Uterus (tissue), 4 donors: ENCODE results near the gene DCP1B. TPM values are rescaled to one million over a fixed set of nuclear protein-coding genes. Genes with fewer than 3 reads are reported as not detected.

Source experiments
- DNase-seq, 2 donors: peaks; one replicate each; pipeline ENCODE4 v3.0.0-alpha.2; 2019 to 2020
- H3K27ac ChIP-seq, 2 donors: fragments of 200-600 bp; sonication (generic); 1 replicate in 1 of 2; 2 replicates in 1 of 2; pipeline ENCODE4 v1.5.1; 2016 to 2018
- H3K27me3 ChIP-seq, 2 donors: fragments of 200-600 bp; sonication (generic); one replicate each; pipeline ENCODE4 v1.5.1; 2018 to 2019; ENCODE audit warnings: control low read depth in 1 of 2
- H3K36me3 ChIP-seq, 2 donors: fragments of 200-600 bp; sonication (generic); one replicate each; pipeline ENCODE4 v1.5.1; 2019; ENCODE audit warnings: control low read depth in 1 of 2
- H3K4me1 ChIP-seq, 2 donors: fragments of 200-600 bp; sonication (generic); one replicate each; pipeline ENCODE4 v1.5.1; 2018 to 2019; ENCODE audit warnings: control low read depth in 1 of 2
- H3K4me3 ChIP-seq, 2 donors: fragments of 200-600 bp; sonication (generic); 1 replicate in 1 of 2; 2 replicates in 1 of 2; pipeline ENCODE4 v1.5.1; 2018 to 2019; ENCODE audit warnings: mild to moderate bottlenecking in 1 of 2
- H3K9me3 ChIP-seq, 2 donors: fragments of 200-600 bp; sonication (generic); one replicate each; pipeline ENCODE4 v1.5.1; 2019; ENCODE audit warnings: control low read depth in 1 of 2
- POLR2A ChIP-seq, 2 donors: fragments of 450-650 bp; IDR thresholded peaks; one replicate each; pipeline ENCODE4 v1.6.1; 2016; ENCODE audit warnings: antibody characterized with exemption in 2 of 2, mild to moderate bottlenecking in 1 of 2, moderate library complexity in 1 of 2
- intact Hi-C: fragments of 100-400 bp; cut with DNase I; formaldehyde crosslinking; loops from one replicate; pipeline ENCODE4 v1.15.1; 2023; ENCODE audit warnings: low total_unique reads
- total RNA-seq, 4 donors: library from RNA; depleted of rRNA in 3 of 4; stranded (reverse); fragments of >200 nt in 3 of 4; gene quantifications; one replicate each; pipeline versions ENCODE4 v1.1.0 to v1.2.4, GENCODE V29; 2014 to 2023
- TF ChIP-seq, protein P1 (sequence below), 4 experiments: fragments of 200-600 bp in 2 of 4; fragments of 450-650 bp in 2 of 4; sonication (generic) in 2 of 4; IDR thresholded peaks; one replicate each; pipeline ENCODE4 v1.5.1; 2016 to 2019; ENCODE audit warnings: antibody characterized with exemption in 4 of 4, mild to moderate bottlenecking in 2 of 4, moderate library complexity in 1 of 4
- donor health status: DM: yes; HTN: yes; CAD: no.

The DCP1B gene
- total RNA-seq, 4 donors from 2014 or later: 13.6 to 34.4 (median 20.7) TPM

- TF ChIP-seq POLR2A (IDR thresholded peaks at IDR 0.05): no peak
- TF ChIP-seq, protein P1, sequence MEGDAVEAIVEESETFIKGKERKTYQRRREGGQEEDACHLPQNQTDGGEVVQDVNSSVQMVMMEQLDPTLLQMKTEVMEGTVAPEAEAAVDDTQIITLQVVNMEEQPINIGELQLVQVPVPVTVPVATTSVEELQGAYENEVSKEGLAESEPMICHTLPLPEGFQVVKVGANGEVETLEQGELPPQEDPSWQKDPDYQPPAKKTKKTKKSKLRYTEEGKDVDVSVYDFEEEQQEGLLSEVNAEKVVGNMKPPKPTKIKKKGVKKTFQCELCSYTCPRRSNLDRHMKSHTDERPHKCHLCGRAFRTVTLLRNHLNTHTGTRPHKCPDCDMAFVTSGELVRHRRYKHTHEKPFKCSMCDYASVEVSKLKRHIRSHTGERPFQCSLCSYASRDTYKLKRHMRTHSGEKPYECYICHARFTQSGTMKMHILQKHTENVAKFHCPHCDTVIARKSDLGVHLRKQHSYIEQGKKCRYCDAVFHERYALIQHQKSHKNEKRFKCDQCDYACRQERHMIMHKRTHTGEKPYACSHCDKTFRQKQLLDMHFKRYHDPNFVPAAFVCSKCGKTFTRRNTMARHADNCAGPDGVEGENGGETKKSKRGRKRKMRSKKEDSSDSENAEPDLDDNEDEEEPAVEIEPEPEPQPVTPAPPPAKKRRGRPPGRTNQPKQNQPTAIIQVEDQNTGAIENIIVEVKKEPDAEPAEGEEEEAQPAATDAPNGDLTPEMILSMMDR (IDR thresholded peaks at IDR 0.05): no peak
- H3K36me3 ChIP-seq: no peaks in the 10 kb centered on the region
- H3K27ac ChIP-seq: no peak overlapping the region
- no peaks in the 10 kb centered on the region for H3K27me3 ChIP-seq
- H3K4me1 ChIP-seq: no peaks in the 10 kb centered on the region
- H3K9me3 ChIP-seq: no peaks in the 10 kb centered on the region
- DNase-seq: no peak
- intact Hi-C loops: no loop called here
- H3K4me3 ChIP-seq: no peak overlapping the region
These were observed 92.4 kb downstream of the DCP1B start for GRCh38 chr12:1911598-1912575.

DNA sequence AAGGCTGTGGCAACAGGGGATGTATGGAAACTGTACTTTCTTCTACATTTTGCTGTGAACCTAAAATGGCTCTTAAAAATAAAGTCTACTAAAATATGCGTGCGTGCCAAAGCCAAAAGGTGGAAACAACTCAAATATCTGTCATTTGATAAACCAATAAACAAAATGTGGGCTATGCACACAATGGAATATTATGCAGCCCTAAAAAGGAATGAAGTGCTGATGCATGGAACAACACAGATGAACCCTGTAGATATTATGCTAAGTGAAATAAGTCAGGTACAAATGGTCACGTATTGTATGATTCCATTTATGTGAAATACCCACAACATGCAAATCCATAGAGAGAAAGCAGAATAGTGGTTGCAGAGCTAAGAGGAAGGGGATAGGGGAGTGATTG lies 93.8 kb downstream of the DCP1B start:
- DNase-seq: no peak
- Histone ChIP-seq H3K27me3 (no peaks in the 10 kb centered on the region), H3K27ac (no peak overlapping the region), H3K9me3 (peaks cover 0 to under 1% of the 10 kb centered on the region in 2 donors), H3K36me3 (no peaks in the 10 kb centered on the region), H3K4me1 (no peaks in the 10 kb centered on the region), H3K4me3 (no peak overlapping the region)
- TF ChIP-seq, protein P1 (IDR thresholded peaks at IDR 0.05): no peak
- TF ChIP-seq POLR2A (IDR thresholded peaks at IDR 0.05): no peak
- intact Hi-C loops: no loop called here

GRCh38 chr12:1908758-1909157 lies 95.5 kb downstream of the DCP1B start:
- TF ChIP-seq, protein P1 (IDR thresholded peaks at IDR 0.05): no peak
- no peak for TF ChIP-seq POLR2A (IDR thresholded peaks at IDR 0.05)
- Histone ChIP-seq H3K27me3 (no peaks in the 10 kb centered on the region), H3K4me3 (no peak overlapping the region), H3K27ac (no peak overlapping the region), H3K9me3 (peaks cover 0 to 9% of the 10 kb centered on the region in 2 donors), H3K36me3 (no peaks in the 10 kb centered on the region), H3K4me1 (no peaks in the 10 kb centered on the region)
- DNase-seq: no peak
- intact Hi-C loops: no loop called here

- Histone ChIP-seq H3K4me3 (no peak overlapping the region), H3K4me1 (no peaks in the 10 kb centered on the region), H3K27ac (no peak overlapping the region), H3K27me3 (no peaks in the 10 kb centered on the region), H3K36me3 (no peaks in the 10 kb centered on the region), H3K9me3 (peaks cover 0 to 9% of the 10 kb centered on the region in 2 donors)
- TF ChIP-seq POLR2A (IDR thresholded peaks at IDR 0.05): no peak
- TF ChIP-seq, protein P1 (IDR thresholded peaks at IDR 0.05): no peak
- intact Hi-C loops: no loop called here
- DNase-seq: peak; percentile 9 to 13
These were observed 96.3 kb downstream of the DCP1B start for GRCh38 chr12:1907652-1908611.
